ENCODE measurements around the gene RBKS. TPM values are rescaled to one million over a fixed set of nuclear protein-coding genes. Genes with fewer than 3 reads are reported as not detected.
A peak's percentile ranks its signal among the peaks of the same experiment; 100 is the strongest.

RBKS gene
- 1.2 TPM for total RNA-seq (ENCODE audit: unreplicated experiment)
- long read RNA-seq, partial matches to known transcripts, result 1 of 3 reads
- long read RNA-seq, other reads (novel, unspliced or antisense), result 0 of 3 reads

DNA sequence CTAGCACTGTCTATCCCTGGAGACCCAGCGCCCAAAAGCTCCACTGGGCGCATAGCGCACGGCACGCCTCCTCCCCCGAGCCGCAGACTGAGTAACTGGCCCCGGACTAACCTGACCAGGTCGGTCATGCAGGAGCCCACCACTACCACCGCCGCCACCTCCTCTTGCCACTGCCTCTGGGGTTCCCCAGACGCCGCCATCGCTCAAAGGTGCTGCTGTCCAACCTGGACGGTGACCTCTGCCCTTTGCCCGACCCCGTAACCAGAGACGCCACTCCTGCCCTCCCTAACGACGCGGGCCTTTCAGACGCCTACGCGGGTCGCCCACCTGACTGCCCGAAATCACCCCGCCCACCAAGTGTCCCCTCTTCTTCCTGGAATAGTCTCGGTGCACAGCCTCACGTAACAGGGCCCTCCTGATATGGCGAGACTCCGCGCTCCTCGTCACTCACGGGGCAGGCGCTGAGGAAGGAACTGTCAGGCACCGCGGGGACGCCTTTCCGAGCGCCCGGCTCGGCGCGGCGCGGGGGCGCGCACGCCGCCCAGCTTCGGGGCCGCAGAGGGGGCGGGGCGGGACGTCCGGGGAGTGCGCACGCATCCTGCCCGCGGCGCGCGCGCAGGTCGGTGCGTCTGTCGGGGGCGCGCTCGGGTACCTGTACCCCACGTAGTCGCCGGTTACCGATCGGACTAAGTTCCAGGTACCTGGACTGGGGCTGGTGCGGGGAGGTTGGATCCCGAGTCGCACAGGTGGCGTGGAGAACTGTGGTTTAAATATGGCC lies at the start of gene RBKS, which contains the start of gene BABAM2:
Gene RBKS (minus strand): TSS at position 242 of the 778 bp plus-strand sequence. CDS start 42 bp downstream, at position 200.
Gene BABAM2 (plus strand): TSS at position 584 of the 778 bp plus-strand sequence. CDS start 3,828 bp downstream, outside the sequence.
- TF ChIP-seq, protein P1, sequence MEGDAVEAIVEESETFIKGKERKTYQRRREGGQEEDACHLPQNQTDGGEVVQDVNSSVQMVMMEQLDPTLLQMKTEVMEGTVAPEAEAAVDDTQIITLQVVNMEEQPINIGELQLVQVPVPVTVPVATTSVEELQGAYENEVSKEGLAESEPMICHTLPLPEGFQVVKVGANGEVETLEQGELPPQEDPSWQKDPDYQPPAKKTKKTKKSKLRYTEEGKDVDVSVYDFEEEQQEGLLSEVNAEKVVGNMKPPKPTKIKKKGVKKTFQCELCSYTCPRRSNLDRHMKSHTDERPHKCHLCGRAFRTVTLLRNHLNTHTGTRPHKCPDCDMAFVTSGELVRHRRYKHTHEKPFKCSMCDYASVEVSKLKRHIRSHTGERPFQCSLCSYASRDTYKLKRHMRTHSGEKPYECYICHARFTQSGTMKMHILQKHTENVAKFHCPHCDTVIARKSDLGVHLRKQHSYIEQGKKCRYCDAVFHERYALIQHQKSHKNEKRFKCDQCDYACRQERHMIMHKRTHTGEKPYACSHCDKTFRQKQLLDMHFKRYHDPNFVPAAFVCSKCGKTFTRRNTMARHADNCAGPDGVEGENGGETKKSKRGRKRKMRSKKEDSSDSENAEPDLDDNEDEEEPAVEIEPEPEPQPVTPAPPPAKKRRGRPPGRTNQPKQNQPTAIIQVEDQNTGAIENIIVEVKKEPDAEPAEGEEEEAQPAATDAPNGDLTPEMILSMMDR (IDR thresholded peaks at IDR 0.05; ENCODE audit: partially characterized antibody, unreplicated experiment), result no peak
- peak; percentile 84 for DNase-seq

DNA sequence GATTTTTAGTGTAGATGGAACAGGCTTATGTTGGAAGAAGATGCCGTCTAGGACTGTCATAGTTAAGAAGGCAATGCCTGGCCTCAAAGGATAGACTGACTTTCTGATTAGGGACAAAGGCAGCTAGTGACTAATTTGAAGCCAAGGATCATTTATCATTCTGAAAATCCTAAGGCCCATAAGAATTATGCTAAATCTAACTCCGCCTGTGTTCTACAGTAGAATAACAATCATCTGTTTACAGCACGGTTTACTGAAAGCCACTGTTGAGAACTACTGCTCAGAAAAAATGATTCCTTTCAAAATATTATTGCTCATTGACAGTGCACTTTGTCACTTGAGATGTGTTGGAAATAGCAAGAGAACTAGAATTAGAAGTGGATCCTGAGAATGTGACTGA lies 44.8 kb upstream of the RBKS start:
- H3K36me3 Mint-ChIP-seq (ENCODE audit: unreplicated experiment), result no peaks in the 10 kb centered on the region
- no peak overlapping the region for H3K27ac Mint-ChIP-seq (ENCODE audit: unreplicated experiment)
- TF ChIP-seq, protein P1 (IDR thresholded peaks at IDR 0.05; ENCODE audit: partially characterized antibody, unreplicated experiment), result no peak
- no peak for DNase-seq
- H3K4me3 Mint-ChIP-seq (ENCODE audit: unreplicated experiment), result no peak overlapping the region
- no peaks in the 10 kb centered on the region for H3K9me3 Mint-ChIP-seq (ENCODE audit: unreplicated experiment)
- no peaks in the 10 kb centered on the region for H3K27me3 Mint-ChIP-seq (ENCODE audit: unreplicated experiment)
- no peaks in the 10 kb centered on the region for H3K4me1 Mint-ChIP-seq (ENCODE audit: low read depth, unreplicated experiment)

More for the DNA sequence above, at the start of gene RBKS, which contains the start of gene BABAM2:
- Mint-ChIP-seq H3K27me3 (ENCODE audit: unreplicated experiment) (peaks cover 4% of the 10 kb centered on the region), H3K9me3 (ENCODE audit: unreplicated experiment) (peaks cover 9% of the 10 kb centered on the region), H3K4me3 (ENCODE audit: unreplicated experiment) (peak within 1 kb of the TSS; percentile 98), H3K36me3 (ENCODE audit: unreplicated experiment) (no peaks in the 10 kb centered on the region), H3K4me1 (ENCODE audit: low read depth, unreplicated experiment) (no peaks in the 10 kb centered on the region), H3K27ac (ENCODE audit: unreplicated experiment) (peak within 1 kb of the TSS; percentile 92)

DNA sequence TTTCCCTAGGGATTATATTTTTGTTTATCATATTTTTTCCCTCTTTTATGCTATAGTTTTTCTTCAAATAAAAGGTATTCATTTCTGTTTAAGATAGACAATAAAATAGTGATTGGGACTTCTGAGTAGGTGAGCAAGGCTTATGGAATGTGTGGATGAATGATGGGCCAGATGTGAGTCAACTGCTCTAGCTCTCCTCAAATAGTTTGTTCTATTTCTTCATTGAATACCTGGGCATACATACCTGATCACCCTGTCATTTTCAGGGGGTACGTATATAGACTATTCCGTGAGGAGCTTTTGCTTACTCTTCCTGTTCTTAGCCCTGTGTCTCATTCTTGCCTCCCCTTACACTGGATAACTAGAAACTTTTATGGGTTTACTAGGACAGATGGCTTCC lies 42.2 kb upstream of the RBKS start:
- no peaks in the 10 kb centered on the region for H3K27me3 Mint-ChIP-seq (ENCODE audit: unreplicated experiment)
- no peaks in the 10 kb centered on the region for H3K9me3 Mint-ChIP-seq (ENCODE audit: unreplicated experiment)
- H3K27ac Mint-ChIP-seq (ENCODE audit: unreplicated experiment), result no peak overlapping the region
- no peaks in the 10 kb centered on the region for H3K36me3 Mint-ChIP-seq (ENCODE audit: unreplicated experiment)
- DNase-seq, result no peak
- TF ChIP-seq, protein P1 (IDR thresholded peaks at IDR 0.05; ENCODE audit: partially characterized antibody, unreplicated experiment), result no peak
- no peaks in the 10 kb centered on the region for H3K4me1 Mint-ChIP-seq (ENCODE audit: low read depth, unreplicated experiment)
- H3K4me3 Mint-ChIP-seq (ENCODE audit: unreplicated experiment), result no peak overlapping the region

DNA sequence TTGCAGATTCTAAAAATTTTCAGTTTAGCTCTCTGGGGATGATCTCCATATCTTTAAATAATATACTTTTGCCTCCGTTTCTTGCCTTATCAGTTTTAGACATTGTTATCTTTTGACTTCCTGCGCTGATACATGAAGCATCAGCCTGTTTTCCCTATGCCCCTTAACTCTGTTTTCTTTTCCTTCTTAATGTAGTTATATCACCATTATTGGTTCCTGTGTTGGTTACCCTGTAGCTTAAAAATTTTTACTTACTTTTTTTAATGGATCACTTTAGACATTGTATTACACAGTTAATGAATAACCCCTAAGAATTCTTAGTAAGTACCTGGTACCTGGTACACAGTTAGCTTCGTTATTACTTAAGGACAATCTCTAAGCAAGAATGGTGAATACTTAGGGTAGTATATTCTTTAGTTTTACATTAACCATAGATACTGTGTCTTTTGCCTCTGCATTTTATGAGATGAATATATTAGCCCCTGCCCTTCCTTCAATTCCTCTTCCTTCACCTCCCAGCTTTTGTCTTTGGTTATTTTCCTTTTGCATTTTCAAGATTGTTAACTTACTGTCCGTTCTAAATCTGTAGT lies 41.3 kb upstream of the RBKS start:
- no peaks in the 10 kb centered on the region for H3K4me1 Mint-ChIP-seq (ENCODE audit: low read depth, unreplicated experiment)
- no peaks in the 10 kb centered on the region for H3K36me3 Mint-ChIP-seq (ENCODE audit: unreplicated experiment)
- H3K27me3 Mint-ChIP-seq (ENCODE audit: unreplicated experiment), result no peaks in the 10 kb centered on the region
- no peak overlapping the region for H3K27ac Mint-ChIP-seq (ENCODE audit: unreplicated experiment)
- TF ChIP-seq, protein P1 (IDR thresholded peaks at IDR 0.05; ENCODE audit: partially characterized antibody, unreplicated experiment), result no peak
- no peaks in the 10 kb centered on the region for H3K9me3 Mint-ChIP-seq (ENCODE audit: unreplicated experiment)
- DNase-seq, result no peak
- H3K4me3 Mint-ChIP-seq (ENCODE audit: unreplicated experiment), result no peak overlapping the region

All from glutamatergic neuron (in vitro differentiated cells).